NB4 (cell line): ENCODE data around the gene PRKCE.

Experiments
- DNase-seq: peaks from one replicate; pipeline ENCODE4 v3.0.0; 2010; ENCODE audit warnings: low read depth
- H3K4me3 ChIP-seq: one replicate; pipeline ENCODE4 v1.5.1; 2011; ENCODE audit warnings: mild to moderate bottlenecking, low read depth, low read length, moderate library complexity
- CTCF ChIP-seq: IDR thresholded peaks from one replicate; pipeline ENCODE4 v1.5.1; 2012; ENCODE audit warnings: low read depth, low read length
- MAX ChIP-seq: IDR thresholded peaks from 2 replicates; pipeline ENCODE4 v1.6.1; 2011; ENCODE audit warnings: low read depth, low read length
- MYC ChIP-seq: IDR thresholded peaks from 2 replicates; pipeline ENCODE4 v1.6.1; 2011; ENCODE audit warnings: low read depth, low read length
- POLR2A ChIP-seq: IDR thresholded peaks from 2 replicates; pipeline ENCODE4 v1.6.1; 2011; ENCODE audit warnings: mild to moderate bottlenecking; ENCODE audit not compliant: insufficient read length; ENCODE audit errors: extremely low read depth

Gene PRKCE

GRCh38 chr2:45765728-45766254 is 114.3 kb downstream of the PRKCE start:
- TF ChIP-seq POLR2A (no peak), CTCF (no peak), MYC (no peak), MAX (no peak)
- DNase-seq = peak; percentile 16
- H3K4me3 ChIP-seq = no peak overlapping the region

GRCh38 chr2:45768208-45768607 is 116.7 kb downstream of the PRKCE start:
- DNase-seq = no peak
- H3K4me3 ChIP-seq = no peak overlapping the region
- TF ChIP-seq MYC (no peak), POLR2A (no peak), MAX (no peak), CTCF (no peak)

GRCh38 chr2:45769056-45769455 is 117.6 kb downstream of the PRKCE start:
- DNase-seq = no peak
- no peak overlapping the region for H3K4me3 ChIP-seq
- TF ChIP-seq CTCF (no peak), MYC (no peak), POLR2A (no peak), MAX (no peak)

GRCh38 chr2:45769854-45770576 is 118.5 kb downstream of the PRKCE start:
- DNase-seq = no peak
- no peak overlapping the region for H3K4me3 ChIP-seq
- no peak for TF ChIP-seq POLR2A
- TF ChIP-seq MYC = no peak
- TF ChIP-seq CTCF = no peak
- no peak for TF ChIP-seq MAX

GRCh38 chr2:45770811-45771210 is 119.3 kb downstream of the PRKCE start:
- no peak overlapping the region for H3K4me3 ChIP-seq

More at GRCh38 chr2:45770811-45771210, 119.3 kb downstream of the PRKCE start:
- no peak for DNase-seq
- TF ChIP-seq POLR2A = no peak
- no peak for TF ChIP-seq CTCF
- no peak for TF ChIP-seq MAX
- no peak for TF ChIP-seq MYC
